IPS DF 4.7 (cell line): ENCODE measurements around the gene RFC5.

Experiments used
- DNase-seq: peaks from one replicate; pipeline ENCODE4 v3.0.0-alpha.2; 2013; ENCODE audit warnings: low spot score; ENCODE audit errors: extremely low read depth

Gene RFC5

DNA sequence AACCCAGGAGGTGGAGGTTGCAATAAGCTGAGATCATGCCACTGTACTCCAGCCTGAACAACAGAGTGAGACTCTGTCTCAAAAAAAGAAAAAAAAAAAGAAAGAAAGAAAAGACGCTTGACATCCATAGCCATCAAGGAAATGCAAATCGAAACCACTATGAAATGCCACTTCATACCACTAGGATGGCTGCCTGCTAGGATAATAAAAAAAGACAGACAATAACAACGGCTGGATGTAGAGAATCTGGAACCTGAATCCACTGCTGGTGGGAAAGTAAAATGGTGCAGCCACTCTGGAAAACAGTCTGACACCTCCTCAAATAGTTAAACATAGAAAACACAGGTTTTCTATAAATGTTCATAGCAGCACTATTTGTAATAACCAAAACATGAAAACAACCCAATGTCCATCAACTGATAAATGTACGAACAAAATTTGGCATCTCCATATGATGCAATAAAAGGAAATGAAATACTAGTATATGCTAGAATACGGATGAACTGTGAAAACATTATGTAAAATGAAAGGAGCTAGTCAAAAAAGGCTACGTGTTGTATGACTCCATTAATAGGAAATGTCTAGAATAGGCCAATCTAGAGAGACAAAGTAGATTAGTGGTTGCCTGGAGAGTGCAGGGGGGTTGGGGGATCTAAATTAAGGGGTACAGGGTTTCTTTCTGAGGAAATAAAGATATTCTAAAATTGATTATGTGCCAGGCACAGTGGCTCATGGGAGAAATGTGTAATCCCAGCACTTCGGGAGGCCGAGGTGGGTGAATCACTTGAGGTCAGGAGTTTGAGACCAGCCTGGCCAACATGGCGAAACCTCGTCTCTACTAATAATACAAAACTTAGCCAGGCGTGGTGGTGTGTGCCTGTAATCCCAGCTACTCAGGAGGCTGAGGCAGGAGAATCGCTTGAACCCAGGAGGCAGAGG is 34.7 kb downstream of the RFC5 start:
- no peak for DNase-seq

DNA sequence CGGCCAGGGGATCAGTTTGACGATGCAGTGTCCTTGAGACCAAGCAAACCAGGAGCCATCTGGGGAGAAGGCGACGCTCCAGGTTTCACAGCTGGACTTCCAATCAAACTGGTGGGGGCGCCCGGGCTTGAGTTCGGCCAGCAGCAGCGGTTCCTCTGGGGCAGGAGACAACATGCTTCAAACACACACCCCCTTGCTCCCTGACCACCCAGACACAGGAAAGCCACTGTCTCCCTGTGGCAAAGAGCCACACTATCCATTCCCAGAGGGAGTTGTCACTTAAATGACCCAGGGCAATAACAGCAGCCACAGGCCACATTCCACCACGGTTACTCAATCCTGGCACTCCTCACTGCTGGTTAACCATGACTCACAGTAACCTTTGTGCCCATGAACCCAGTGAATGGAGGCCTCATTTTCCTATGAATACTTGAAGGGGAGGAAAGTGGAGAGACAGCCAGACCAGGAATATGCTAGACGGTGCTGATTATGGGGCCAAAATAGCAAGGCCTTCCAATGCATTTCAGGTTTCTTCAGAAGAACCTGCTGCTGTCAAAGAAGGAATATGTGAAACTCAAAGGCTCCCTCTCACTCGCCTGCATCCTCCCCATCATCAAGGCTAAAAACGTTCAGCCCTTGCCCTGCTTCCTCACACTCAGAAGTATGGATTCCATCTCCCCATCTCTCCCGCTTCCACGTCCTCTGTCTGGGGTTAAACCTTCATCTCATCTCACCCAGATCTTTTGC is 36.0 kb downstream of the RFC5 start:
- DNase-seq = no peak

DNA sequence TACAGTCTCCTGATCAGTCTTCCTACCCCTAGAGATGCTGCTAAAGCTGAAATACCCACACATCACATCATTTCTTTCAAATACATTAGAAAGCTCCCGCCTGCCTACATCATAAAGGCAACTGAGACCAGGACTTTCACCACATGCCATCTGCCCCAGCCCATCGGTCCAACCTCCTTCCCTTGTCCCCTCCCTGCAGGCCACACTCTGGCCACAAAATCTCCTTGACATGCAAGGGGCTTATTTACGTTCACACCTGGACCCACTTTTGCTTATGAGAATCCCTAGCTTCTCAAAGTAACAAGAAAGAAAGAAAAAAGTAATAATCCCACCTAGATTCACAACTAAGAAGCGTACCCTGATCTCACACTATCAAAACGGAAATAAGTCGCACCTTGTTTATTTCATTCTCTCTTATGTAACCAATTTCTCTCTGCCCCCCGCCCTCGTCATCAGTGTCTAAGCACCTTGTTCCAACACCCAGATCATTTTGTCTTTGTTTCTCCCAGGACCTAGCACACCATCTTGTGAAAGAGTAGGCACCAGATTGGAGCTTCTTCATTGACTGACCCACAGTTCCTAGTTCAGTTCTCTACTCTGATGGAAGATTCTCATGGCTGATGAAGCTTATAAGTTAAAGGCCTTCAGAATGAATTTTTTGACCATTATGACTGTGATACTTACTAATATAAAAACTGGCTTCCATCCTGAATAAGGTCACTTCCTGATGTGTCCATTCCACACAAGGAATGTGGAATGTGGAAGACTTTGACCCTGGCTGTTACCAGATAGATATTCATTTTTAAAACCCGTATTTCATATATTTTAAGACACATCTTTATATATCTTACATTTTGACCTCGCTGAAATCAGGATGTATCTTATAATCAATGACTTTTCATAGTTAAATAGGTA is 36.8 kb downstream of the RFC5 start:
- DNase-seq = no peak

DNA sequence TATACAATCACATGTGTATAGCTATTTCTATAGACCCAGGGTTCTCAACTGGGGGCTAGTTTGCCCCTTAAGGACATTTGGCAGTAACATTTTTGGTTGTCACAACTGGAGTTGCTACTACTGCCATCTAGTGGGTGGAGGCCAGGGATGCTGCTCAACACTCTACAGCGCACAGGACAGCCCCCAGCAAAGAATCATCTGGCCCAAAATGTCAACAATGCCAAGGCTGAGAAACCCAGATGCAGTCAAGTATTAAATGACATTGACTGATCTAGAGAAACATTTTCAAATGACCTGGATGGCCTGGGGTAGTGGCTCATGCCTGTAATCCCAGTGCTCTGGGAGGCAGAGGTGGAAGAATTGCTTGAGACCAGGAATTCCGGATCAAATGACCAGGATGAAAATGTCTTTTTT is 38.6 kb downstream of the RFC5 start:
- DNase-seq = no peak

DNA sequence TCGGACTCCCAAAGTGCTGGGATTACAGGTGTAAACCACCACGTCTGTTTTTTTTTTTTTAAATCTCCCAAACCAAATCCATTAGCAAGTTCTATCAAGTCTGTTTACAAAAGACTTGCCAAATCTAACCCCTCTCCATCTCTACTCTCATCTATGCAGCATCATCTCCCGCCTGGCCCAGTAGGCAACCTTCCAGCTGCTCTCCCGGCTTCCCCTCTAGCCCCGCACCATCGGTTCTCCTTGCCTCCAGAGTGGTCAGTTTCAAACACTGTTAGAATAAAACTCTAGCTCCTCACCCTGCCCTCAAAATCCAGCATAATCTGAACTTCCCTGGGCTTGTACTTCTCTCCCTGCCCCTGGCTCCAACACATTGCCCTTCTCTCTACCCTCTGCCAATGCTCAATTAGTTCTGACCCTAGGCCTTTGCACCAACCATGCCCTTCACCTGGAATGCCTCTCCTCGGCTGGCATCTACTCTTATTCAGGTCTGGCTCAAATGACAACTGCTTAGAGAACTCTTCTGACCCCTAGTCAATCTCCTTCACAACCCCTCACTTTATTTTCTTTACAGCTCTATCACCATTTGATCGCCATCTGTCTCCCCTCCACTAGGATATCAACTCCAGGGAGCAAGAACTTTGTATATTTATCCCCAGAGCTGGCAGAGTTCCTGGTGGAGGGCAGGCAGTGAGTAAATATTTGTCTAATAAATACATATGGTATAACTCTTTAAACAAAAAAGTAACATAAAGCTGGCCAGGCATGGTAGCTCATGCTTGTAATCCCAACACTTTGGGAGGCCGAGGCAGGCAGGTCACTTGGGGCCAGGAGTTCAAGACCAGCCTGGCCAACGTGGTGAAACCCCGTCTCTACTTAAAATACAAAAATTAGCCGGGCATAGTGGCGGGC is 39.6 kb downstream of the RFC5 start:
- no peak for DNase-seq

DNA sequence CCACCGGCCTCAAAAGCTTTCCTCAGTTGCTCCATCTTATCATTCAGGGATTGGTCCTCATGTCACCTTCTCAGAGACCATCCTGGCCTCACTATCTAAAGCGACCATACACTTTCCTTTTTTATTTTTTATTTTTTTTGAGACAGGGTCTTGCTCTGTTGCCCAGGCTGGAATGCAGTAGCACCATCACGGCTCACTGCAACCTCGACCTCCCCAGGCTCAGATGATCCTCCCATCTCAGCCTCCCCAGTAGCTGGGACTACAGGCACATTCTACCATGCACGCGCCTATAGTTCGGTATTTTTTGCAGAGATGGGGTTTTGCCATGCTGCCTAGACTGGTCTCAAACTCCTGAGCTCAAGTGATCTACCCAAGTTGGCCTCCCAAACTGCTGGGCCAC is 41.7 kb downstream of the RFC5 start:
- no peak for DNase-seq

DNA sequence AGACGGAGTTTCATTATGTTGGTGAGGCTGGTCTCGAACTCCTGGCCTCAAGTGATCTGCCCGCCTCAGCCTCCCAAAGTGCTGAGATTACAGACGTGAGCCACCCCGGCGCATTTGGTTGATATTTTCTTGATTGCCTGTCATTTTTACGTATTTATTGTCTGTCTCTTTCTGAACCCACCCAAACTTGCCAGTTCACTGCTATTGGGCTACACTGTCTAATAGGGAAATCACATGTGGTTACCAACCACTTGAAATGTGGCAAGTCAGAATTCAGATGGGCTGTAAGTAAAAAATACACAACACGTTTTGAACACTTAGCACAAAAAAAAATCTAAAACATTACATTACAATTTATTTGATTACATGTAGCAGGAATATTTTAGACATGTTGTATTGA is 42.4 kb downstream of the RFC5 start:
- DNase-seq = no peak

DNA sequence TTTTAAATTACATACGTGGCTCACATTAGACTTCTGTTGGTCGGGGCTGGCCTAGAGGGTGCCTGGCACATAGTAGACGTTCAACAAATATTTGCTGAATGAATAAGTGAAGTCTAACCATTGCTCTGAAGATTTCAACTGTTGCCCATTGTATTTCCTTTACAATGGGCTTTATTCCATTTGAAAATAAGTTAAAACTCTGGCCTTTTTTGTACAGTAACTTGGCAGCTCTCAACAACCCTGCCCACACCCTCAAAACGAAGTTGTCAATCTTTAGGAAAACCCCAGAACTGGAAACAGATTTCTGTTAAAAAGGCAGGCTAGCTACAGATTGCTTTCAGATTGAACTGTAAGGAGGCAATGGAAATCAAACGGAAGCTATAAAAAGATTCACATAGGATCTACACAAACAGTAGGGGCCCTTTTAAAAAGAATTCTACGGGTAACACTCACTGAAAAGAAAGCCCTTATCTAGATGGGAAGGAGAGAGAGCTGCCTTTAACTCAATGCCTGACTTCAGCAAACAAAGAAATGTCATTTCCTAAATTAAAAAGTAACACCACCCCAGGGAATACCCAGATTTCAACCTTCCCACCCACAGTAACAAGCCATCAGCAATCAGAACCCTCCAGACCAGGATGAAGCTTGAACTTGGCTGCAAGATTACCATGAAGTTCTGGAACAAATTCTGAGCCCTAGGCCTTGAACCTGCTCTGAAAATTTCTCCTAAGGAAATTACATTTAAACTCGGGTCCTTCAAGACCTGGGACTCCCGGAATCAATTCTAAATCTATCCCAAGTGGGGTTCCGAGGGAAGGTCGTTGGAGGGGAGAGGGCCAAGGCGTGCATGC is 43.1 kb downstream of the RFC5 start:
- DNase-seq = no peak

DNA sequence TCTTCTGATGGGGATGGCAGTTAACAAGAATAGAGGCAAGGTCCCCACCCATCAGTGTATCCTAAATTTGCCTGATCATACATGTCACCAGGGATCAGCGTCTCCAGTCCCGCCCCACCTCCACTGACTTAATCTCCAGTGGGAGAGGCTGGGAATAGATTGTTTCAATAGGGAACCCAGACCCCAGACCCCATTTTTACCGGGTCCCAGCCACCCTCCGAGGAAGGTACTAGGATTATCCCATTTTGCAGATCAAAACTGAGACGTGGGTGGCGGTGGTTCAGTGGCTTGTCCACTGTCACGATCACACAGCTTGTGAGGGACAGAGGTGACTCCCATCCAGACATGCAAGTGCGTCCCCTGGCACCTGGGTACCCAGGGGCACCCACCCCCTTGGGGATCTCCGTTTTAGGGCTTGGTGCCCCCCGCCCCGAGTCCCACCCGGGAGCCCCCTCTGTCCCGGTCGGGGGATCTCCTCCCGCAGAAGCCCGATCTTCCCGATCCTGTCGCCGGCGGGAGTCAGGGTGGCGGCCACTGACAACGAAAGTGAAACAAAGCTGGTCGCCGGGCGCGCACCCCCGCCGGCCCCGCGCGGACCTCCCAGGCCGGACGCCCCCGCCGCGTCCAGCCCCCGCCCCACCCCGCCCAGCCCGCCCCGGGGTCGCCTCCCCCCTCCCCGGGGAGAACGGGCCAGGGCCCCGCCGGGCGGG is 44.0 kb downstream of the RFC5 start:
- DNase-seq = no peak

DNA sequence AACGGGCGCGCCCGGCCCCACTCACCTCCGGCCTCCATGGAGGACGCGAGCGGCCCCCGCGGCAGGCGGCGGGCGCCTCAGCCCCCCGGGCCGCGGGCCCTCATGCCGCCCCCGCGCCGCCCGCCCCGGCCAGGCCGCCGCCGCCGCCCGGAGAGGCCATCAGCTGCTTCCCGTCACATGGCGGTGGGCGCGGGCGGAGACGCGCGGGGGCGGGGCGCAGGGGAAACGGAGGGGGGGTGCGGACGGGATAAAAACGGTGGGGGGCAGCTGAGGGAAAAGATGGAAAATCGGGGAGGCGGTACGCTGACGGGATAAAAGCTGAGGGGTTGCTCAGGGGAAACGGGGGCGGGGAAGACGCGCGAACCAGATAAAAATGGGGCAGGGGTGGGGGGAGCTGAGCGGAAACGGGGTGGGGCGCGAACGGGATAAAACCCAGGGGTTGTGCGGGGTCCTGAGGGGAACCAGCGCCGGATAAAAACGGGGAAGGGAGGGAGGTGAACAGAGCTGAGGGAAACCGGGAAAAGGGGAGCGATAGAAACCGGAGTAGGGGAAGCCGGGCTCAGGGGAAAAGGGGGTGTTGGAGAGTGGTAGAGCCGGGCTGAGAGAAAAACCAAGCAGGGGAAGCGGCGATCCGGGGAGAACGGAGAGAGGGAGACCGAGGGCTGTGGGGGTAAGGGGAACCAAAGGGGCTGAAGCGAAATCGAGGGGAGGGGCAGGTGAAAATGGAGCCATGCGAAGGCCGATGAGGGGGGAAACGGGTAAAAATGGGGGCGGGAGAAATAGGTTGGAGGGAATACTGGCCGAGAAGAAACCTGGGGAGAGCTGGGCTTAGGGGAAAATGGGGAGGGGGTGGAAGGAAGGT is 44.7 kb downstream of the RFC5 start, which contains the start of gene WSB2:
WSB2 (minus strand) TSS at position 169 of the 862 bp plus-strand sequence; CDS start at position 38, 131 bp downstream.
- no peak for DNase-seq

DNA sequence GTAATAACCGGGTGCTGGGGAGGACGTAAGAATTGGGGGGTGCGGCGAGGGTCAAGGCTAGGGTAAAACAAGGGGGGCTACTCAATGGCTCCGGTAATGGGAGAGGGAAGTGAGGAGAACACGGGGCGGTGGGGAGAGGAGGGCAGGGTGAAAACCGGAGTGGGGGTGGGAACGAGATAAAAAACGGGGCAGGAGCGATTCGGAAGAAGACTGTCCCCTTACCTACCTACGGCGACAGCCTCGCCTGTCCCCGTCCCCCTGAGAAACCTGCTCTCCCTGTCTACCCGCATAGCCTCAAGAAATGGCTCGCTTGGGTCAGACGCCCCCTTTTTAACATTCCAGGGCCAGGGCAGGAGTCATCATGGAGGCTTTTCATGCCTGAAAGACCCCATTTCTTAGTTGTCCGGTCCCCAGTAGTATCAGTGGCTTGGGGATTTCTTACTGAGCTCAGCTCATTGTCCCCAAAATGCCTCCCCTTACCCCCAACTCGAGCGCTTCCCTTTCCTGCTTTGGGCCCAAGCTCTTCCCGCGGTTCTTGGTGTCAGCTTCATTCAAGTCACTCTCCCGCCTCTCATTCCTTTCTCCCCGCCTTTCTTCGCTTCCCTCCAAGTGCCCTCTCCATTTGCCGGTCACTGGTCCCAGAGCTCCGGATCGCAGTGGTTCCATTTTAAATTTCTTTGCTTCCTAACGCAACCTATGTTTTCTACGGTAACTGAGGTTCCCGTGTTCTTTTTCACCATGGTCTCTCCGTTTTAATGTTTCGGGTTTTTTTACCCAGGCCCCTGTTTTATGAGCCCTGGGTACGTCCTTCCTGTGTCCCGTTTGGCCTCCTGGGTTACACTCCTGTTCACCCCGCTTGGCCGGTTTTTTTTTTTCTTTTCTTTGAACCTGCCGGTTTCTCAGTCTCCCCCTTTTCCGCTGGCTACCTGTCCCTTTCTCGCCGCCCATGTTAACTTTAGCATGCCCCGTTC is 45.7 kb downstream of the RFC5 start:
- DNase-seq = no peak

DNA sequence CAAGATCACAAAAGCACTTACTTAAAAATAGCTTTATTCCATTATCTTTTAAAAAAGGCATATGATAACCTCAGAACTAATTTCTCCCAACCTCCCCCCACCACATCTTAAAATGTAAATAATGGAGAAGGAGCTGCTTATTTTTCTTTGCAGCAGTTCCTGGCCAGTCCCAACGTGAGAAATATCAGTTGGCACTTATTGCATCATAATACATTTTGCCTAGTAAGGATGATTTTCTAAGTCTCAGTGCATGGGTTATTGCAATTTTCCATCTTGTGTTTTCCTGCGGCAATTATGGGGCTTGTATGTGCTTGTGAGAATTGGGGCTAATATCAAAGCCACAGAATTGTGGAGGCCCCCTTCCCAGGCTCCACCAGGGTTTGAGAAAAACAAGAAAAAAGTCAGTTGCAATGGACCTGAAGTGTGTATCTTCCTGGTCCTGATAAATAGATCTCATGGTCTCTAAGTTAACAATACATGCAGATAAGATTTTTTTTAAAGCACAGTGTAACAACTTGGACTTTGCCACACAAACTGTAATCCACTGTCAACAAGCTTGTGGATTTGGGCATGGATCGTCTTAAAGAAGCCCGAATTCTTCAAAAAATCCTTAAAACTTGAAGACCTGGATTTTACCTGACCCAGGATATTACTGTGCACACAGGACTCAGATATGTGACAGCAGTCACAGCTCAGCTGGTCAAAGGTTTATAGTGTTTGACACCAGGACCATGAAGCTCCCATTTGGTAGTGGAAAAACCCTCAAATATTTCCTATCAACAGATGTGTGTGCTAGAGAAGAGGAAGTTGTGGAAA is 47.3 kb downstream of the RFC5 start:
- DNase-seq = no peak

DNA sequence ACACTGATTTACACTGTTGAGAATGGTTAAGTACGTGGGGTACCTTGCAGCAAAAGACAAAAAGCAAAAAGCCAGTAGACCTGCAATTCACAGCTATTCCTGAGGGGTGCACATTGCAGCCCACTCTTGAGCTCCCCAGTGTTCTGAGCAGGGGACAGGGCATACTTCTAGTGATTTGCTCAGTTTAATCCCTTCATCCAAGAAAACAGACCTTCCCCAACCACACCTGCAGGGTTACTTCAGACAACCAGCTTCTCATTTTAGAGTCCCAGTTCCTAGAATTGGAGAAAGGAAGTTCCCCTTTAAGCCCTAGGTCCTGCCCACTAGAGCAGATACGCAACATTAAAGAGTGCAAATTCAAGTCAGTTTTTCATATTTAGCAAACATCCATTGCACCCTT is 48.1 kb downstream of the RFC5 start:
- DNase-seq = no peak

DNA sequence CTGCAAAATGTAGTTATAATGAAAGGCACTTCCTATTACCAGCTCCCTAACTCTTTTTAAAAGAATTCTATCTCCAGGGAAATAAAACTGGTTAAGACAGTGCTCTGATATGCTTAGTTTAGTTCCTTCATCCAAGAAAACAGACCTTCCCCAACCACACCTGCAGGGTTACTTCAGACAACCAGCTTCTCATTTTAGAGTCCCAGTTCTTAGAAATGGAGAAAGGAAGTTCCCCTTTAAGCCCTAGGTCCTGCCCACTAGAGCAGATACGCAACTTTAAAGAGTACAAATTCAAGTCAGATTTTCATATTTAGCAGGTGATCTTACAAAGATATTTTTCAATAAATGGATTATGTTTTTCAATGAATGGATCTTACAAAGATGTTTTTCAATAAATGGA is 48.9 kb downstream of the RFC5 start:
- DNase-seq = no peak

DNA sequence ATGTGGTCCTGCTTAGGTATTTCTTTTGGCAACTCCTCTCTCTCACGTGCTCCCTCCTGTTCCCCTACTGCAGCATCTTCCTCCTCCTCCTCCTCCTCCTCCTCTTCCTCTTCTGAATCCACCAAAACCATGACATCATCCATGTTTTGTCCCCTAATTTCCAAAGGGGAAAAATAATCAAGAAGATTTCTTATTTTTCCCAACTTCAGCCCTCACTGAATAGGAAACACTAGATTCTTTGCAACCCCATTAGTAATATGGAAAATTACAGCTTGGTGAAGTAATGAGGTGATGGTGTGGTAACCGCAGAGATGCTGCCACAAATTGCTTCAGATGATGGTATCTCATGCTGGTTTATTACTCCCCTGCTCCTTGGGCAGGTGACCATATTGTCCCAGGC is 51.9 kb downstream of the RFC5 start:
- no peak for DNase-seq

DNA sequence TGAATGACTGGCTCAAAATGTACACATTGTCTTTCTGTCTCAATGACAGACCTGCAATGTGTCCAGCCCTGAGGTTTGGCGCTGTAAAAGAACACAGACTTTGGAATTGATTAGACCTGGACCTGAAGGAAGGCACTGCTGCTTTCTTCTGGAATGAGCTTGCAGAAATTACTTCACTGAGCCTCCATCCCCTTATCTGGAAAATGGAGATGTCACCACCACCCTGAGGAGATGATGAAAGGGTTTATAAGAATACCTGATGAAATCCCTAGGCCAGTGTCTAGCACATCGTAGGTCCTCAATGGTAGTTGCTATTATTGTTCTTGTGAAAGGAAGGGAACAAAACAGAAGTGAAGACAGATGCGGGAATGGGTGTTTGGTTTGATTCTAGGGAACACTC is 54.1 kb downstream of the RFC5 start:
- DNase-seq = no peak
